Right lobe of liver (tissue), 4 donors: ENCODE results near the gene DNASE2.

Experiments
- CTCF ChIP-seq, 4 donors: fragments of 200-600 bp in 3 of 4; fragments of 450-650 bp in 1 of 4; IDR thresholded peaks; one replicate each; pipeline versions ENCODE4 v1.5.1 to v1.8.0; 2016 to 2022; ENCODE audit warnings: antibody characterized with exemption in 4 of 4, mild to moderate bottlenecking in 2 of 4
- POLR2A ChIP-seq: fragments of 450-650 bp; IDR thresholded peaks from one replicate; pipeline ENCODE4 v1.6.1; 2017; ENCODE audit warnings: antibody characterized with exemption, mild to moderate bottlenecking
- donor health status: DM: no; HTN: no; CAD: no.
- donor health status: DM: no; HTN: no; CAD: no.
- donor health status: DM: no; HTN: yes; CAD: no.

DNA sequence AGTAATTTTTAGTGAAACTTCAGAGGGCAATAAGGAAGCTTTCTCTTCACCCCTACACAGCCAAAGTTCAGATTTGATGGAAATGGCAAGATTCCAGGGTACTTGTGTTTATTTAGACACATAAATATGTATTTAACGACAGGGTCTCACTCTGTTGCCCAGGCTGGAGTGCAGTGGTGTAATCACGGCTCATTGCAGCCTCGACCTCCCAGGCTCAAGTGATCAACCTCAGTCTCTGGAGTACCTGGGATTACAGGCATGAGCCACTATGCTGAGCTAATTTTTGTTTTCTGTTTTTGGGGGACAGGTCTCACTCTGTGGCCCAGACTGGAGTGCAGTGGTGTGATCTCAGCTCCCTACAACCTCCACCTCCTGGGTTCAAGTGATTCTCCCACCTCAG, 39.8 kb upstream of the DNASE2 start:
- TF ChIP-seq CTCF (IDR thresholded peaks at IDR 0.05) (no peak), POLR2A (no peak)
